AG04450 (cell line): ENCODE results near the gene DCUN1D3. TPM values are rescaled to one million over a fixed set of nuclear protein-coding genes. Genes with fewer than 3 reads are reported as not detected.
"Not testable (repeated sequence)": the region's sequence is repeated elsewhere in the genome, so short reads cannot be mapped to it uniquely, and the experiment has no call there.

Source experiments
- CTCF ChIA-PET: fragments of 300-600, 350-600 bp; formaldehyde crosslinking; extraction: SDS; loops from one replicate; lab custom pipeline; 2022; ENCODE audit warnings: antibody characterized with exemption, inconsistent platforms; lab: Charles Lee
- POLR2A ChIA-PET: fragments of 350-600 bp; formaldehyde crosslinking; extraction: SDS; loops from one replicate; lab custom pipeline; 2021; ENCODE audit warnings: antibody characterized with exemption, inconsistent platforms; lab: Yijun Ruan, JAX
- DNase-seq: peaks from one replicate; pipeline ENCODE4 v3.0.0-alpha.2; 2011; ENCODE audit warnings: low read depth, low spot score
- H3K27ac ChIP-seq: one replicate; pipeline ENCODE4 v1.5.1; 2012; ENCODE audit warnings: low read depth, low read length, control low read depth
- H3K27me3 ChIP-seq: one replicate; pipeline ENCODE4 v1.6.0; 2012; ENCODE audit warnings: low read length; ENCODE audit not compliant: control insufficient read depth, insufficient read depth
- H3K4me3 ChIP-seq: 2 replicates; pipeline ENCODE4 v1.5.1; 2011; ENCODE audit warnings: mild to moderate bottlenecking, low read depth, low read length, control low read depth
- H3K9me3 ChIP-seq: 2 replicates; pipeline ENCODE4 v1.5.1; 2012; ENCODE audit warnings: low read length; ENCODE audit not compliant: control insufficient read depth, insufficient read depth
- polyA plus RNA-seq: library from polyadenylated mRNA; depleted of rRNA; stranded (reverse); fragments of >200 nt; gene quantifications from 2 replicates; pipeline ENCODE4 v1.2.3, GENCODE V29; 2011
- TF ChIP-seq, protein P1 (sequence below): IDR thresholded peaks from 2 replicates; pipeline ENCODE4 v1.5.1; 2011; ENCODE audit warnings: low read depth, low read length, control low read depth, inconsistent platforms

Gene DCUN1D3
- polyA plus RNA-seq, 1 experiment: 11.3 TPM

DNA sequence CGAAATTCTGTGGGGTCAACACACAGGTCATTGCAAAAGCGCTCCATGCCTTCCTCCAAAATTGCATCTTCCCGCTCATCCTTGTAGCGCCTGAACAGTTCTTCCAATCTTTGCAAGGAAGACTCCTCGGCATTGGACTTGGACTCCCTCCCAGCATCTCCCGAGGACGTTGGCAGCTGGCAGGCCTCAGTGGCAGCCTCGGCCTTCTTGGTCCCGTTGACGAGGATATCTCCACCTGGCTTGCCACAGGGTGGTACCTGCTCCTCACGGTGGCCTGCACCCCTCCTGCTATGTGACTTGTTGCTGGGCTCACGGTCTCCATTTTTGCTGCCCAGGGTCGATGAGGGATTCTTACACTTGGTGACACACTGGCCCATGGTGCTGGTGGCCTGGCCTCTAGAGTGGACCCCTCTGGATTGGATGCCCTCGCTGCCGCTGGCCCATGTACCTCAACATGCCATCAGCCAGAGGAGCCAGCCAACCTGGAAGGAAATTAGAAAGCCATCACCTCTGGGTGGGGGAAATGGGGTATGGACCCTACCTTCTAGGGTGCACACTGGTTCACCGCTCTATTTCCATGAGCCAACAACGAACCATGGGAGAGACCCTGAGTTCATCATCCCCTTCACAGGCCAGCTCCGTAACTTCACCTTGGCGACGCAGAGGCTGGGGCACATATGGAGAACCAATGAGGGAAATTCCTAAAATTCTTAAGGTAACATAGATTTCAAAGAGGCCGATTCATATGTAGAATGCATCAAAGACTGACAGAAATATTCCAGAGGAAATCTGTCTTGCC is 37.8 kb downstream of the DCUN1D3 start:
- ChIA-PET CTCF (no interaction called here), POLR2A (no interaction called here)
- no peak for DNase-seq
- Histone ChIP-seq H3K4me3 (no peak overlapping the region), H3K27me3 (no peaks in the 10 kb centered on the region), H3K27ac (no peak overlapping the region), H3K9me3 (no peaks in the 10 kb centered on the region)
- TF ChIP-seq, protein P1, sequence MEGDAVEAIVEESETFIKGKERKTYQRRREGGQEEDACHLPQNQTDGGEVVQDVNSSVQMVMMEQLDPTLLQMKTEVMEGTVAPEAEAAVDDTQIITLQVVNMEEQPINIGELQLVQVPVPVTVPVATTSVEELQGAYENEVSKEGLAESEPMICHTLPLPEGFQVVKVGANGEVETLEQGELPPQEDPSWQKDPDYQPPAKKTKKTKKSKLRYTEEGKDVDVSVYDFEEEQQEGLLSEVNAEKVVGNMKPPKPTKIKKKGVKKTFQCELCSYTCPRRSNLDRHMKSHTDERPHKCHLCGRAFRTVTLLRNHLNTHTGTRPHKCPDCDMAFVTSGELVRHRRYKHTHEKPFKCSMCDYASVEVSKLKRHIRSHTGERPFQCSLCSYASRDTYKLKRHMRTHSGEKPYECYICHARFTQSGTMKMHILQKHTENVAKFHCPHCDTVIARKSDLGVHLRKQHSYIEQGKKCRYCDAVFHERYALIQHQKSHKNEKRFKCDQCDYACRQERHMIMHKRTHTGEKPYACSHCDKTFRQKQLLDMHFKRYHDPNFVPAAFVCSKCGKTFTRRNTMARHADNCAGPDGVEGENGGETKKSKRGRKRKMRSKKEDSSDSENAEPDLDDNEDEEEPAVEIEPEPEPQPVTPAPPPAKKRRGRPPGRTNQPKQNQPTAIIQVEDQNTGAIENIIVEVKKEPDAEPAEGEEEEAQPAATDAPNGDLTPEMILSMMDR: no peak

DNA sequence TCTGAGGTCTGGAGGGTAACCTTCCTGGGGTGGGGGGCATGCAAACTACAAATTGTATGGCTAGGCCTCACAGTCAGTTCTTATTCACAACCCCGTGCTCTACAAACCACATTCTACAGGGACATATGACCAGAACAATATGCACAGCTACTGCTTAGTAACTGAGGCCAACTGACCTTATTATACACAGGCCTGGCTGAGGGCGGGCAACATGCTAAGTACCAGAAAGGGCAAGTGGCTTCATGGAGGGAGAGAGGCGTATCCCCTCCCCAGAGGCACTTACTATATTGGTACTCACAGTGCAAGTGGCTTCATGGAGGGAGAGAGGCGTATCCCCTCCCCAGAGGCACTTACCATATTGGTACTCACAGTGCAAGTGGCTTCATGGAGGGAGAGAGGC is 39.2 kb downstream of the DCUN1D3 start:
- DNase-seq, POLR2A ChIA-PET, H3K9me3 ChIP-seq, H3K27ac ChIP-seq, H3K4me3 ChIP-seq, H3K27me3 ChIP-seq: not testable (repeated sequence)
- CTCF ChIA-PET: interaction anchor here (1.0 kb wide), 1 partner anchor 9 kb away, joined by 3 read pairs; no protein-coding TSS in a partner anchor

- ChIA-PET CTCF (interaction anchor here (1.0 kb wide), 1 partner anchor 9 kb away, joined by 3 read pairs; no protein-coding TSS in a partner anchor), POLR2A (no interaction called here)
- TF ChIP-seq, protein P1: no peak
- H3K4me3 ChIP-seq: no peak overlapping the region
- no peak for DNase-seq
- H3K27ac ChIP-seq: no peak overlapping the region
- H3K27me3 ChIP-seq: no peaks in the 10 kb centered on the region
- H3K9me3 ChIP-seq: no peaks in the 10 kb centered on the region
Observed at GRCh38 chr16:20860361-20860760, 39.8 kb downstream of the DCUN1D3 start.

GRCh38 chr16:20859699-20860098 is 40.5 kb downstream of the DCUN1D3 start:
- H3K9me3 ChIP-seq: no peaks in the 10 kb centered on the region
- TF ChIP-seq, protein P1: no peak
- no peak overlapping the region for H3K27ac ChIP-seq
- H3K4me3 ChIP-seq: no peak overlapping the region
- no peaks in the 10 kb centered on the region for H3K27me3 ChIP-seq
- POLR2A ChIA-PET: no interaction called here
- no peak for DNase-seq
- CTCF ChIA-PET: no interaction called here

DNA sequence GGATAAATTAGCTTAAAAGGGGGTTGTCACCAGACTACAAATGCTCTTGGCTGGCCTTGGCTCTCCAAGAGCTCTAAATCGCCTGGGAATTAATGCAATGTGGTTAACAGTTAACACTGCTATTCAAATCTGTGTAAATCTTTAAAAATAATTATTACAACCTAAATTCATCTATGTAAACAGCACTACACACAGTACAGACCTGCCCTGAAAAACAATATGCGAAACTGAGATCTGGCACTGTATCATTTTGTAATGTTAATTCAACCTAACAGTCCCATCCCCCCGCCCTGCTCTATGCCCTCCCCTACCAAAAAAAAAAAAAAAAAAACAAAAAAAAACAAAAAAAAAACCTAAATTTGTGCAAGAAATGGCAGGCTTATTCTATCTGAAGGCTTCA is 40.9 kb downstream of the DCUN1D3 start:
- H3K27me3 ChIP-seq: no peaks in the 10 kb centered on the region
- H3K4me3 ChIP-seq: no peak overlapping the region
- CTCF ChIA-PET: no interaction called here
- no peak for DNase-seq
- H3K27ac ChIP-seq: no peak overlapping the region
- POLR2A ChIA-PET: no interaction called here
- no peaks in the 10 kb centered on the region for H3K9me3 ChIP-seq
- TF ChIP-seq, protein P1: no peak
